H1 (cell line): Measurements from ENCODE around the gene ASL. TPM values are rescaled to one million over a fixed set of nuclear protein-coding genes. Genes with fewer than 3 reads are reported as not detected.

Source experiments
- CTCF ChIA-PET: fragments of 300-600 bp; sonication (Branson Sonifier 250); formaldehyde crosslinking; loops from one replicate; lab custom pipeline; 2021; ENCODE audit not compliant: partially characterized antibody; lab: Charles Lee
- POLR2A ChIA-PET: fragments of 300-600 bp; sonication (Branson Sonifier 250); formaldehyde crosslinking; loops from one replicate; lab custom pipeline; 2021; ENCODE audit warnings: inconsistent platforms; ENCODE audit not compliant: partially characterized antibody; lab: Charles Lee
- DNase-seq, 2 experiments: peaks; one replicate each; pipeline versions ENCODE4 v3.0.0 to v3.0.0-alpha.2; 2010 to 2022; ENCODE audit warnings: low spot score in 2 of 2, low read depth in 1 of 2, mixed read lengths in 1 of 2
- FAIRE-seq: peaks from 2 replicates; lab custom pipeline; 2011; peaks lifted over from hg19 to GRCh38; lab: Jason Lieb, UNC
- H2AFZ ChIP-seq: 2 replicates; pipeline ENCODE4 v1.8.1; 2012; ENCODE audit warnings: low read length, inconsistent platforms
- H2AK5ac ChIP-seq: 2 replicates; pipeline ENCODE4 v1.6.1; 2013; ENCODE audit warnings: low read depth, low read length
- H2BK120ac ChIP-seq: replicated peaks from 2 replicates; pipeline ENCODE3; 2013; ENCODE audit warnings: low read depth, low read length, inconsistent platforms
- H2BK12ac ChIP-seq: 2 replicates; pipeline ENCODE4 v1.6.1; 2013; ENCODE audit warnings: low read depth, low read length
- H2BK15ac ChIP-seq: 2 replicates; pipeline ENCODE4 v1.6.1; 2013; ENCODE audit warnings: low read length
- H2BK20ac ChIP-seq: 2 replicates; pipeline ENCODE4 v1.6.1; 2013; ENCODE audit warnings: low read length
- H2BK5ac ChIP-seq: 2 replicates; pipeline ENCODE4 v1.6.1; 2013; ENCODE audit warnings: low read depth, low read length
- H3K14ac ChIP-seq: 2 replicates; pipeline ENCODE4 v1.6.1; 2013; ENCODE audit warnings: inconsistent platforms; ENCODE audit not compliant: insufficient read length
- H3K18ac ChIP-seq: 2 replicates; pipeline ENCODE4 v1.6.1; 2013; ENCODE audit warnings: low read length; ENCODE audit errors: extremely low read depth
- H3K23ac ChIP-seq: 2 replicates; pipeline ENCODE4 v1.6.1; 2013; ENCODE audit warnings: inconsistent platforms; ENCODE audit not compliant: insufficient read length
- H3K23me2 ChIP-seq: 2 replicates; pipeline ENCODE4 v1.6.1; 2013; ENCODE audit warnings: low read depth, low read length
- H3K27ac ChIP-seq: 2 replicates; pipeline ENCODE4 v1.6.1; 2011; ENCODE audit warnings: low read depth, low read length, inconsistent platforms
- H3K27me3 ChIP-seq, 4 experiments: replicated peaks in 1 of 4; 1 replicate in 1 of 4; 2 replicates in 3 of 4; pipeline versions ENCODE4 v1.6.1 to v1.8.1; 2011 to 2013; ENCODE audit warnings: low read length in 3 of 4, mild to moderate bottlenecking in 3 of 4, inconsistent platforms in 2 of 4, mixed read lengths in 2 of 4, moderate library complexity in 1 of 4; ENCODE audit not compliant: control insufficient read depth in 3 of 4, insufficient read depth in 3 of 4; ENCODE audit errors: extremely low read depth in 1 of 4
- H3K36me3 ChIP-seq, 4 experiments: 2 replicates each; pipeline versions ENCODE4 v1.6.1 to v1.8.1; 2011 to 2013; ENCODE audit warnings: mild to moderate bottlenecking in 4 of 4, low read length in 3 of 4, moderate library complexity in 2 of 4, control low read depth in 1 of 4, inconsistent platforms in 1 of 4; ENCODE audit not compliant: insufficient read depth in 4 of 4, control insufficient read depth in 2 of 4
- H3K4ac ChIP-seq: replicated peaks from 2 replicates; pipeline ENCODE3; 2013; ENCODE audit warnings: low read length, low read depth, mixed read lengths, inconsistent platforms; ENCODE audit not compliant: insufficient read length
- H3K4me1 ChIP-seq, 4 experiments: replicated peaks in 1 of 4; 1 replicate in 1 of 4; 2 replicates in 3 of 4; pipeline versions ENCODE4 v1.6.1 to v1.8.1; 2011 to 2013; ENCODE audit warnings: low read length in 3 of 4, inconsistent platforms in 2 of 4, mixed read lengths in 1 of 4; ENCODE audit not compliant: insufficient read depth in 4 of 4, control insufficient read depth in 3 of 4
- H3K4me2 ChIP-seq, 2 experiments: 2 replicates each; pipeline versions ENCODE4 v1.6.1 to v1.8.1; 2011 to 2013; ENCODE audit warnings: low read depth in 2 of 2, low read length in 2 of 2, control low read depth in 1 of 2, inconsistent platforms in 1 of 2, mild to moderate bottlenecking in 1 of 2; ENCODE audit not compliant: insufficient read depth in 1 of 2
- H3K4me3 ChIP-seq, 4 experiments: fragments of 200-600, 300-600 bp in 1 of 4; sonication (generic), shearing (Covaris generic), sonication (Bioruptor Twin) in 1 of 4; 2 replicates each; pipeline versions ENCODE4 v1.5.1 to v1.8.1; 2011 to 2016; ENCODE audit warnings: low read length in 4 of 4, low read depth in 3 of 4, control low read depth in 2 of 4, inconsistent platforms in 2 of 4, mild to moderate bottlenecking in 2 of 4, mixed read lengths in 1 of 4, moderate library complexity in 1 of 4; ENCODE audit not compliant: insufficient read depth in 2 of 4; ENCODE audit errors: extremely low read depth in 1 of 4
- H3K56ac ChIP-seq: replicated peaks from 2 replicates; pipeline ENCODE3; 2013; ENCODE audit warnings: low read depth, mild to moderate bottlenecking, mixed read lengths, low read length, inconsistent platforms; ENCODE audit not compliant: insufficient read length
- H3K79me1 ChIP-seq: 2 replicates; pipeline ENCODE4 v1.6.1; 2013; ENCODE audit warnings: low read depth, low read length, control low read depth
- H3K79me2 ChIP-seq, 2 experiments: 2 replicates each; pipeline versions ENCODE4 v1.6.1 to v1.8.1; 2012 to 2013; ENCODE audit warnings: low read length in 2 of 2, mild to moderate bottlenecking in 2 of 2, inconsistent platforms in 1 of 2; ENCODE audit not compliant: insufficient read depth in 2 of 2, control insufficient read depth in 1 of 2
- H3K9ac ChIP-seq, 4 experiments: replicated peaks in 1 of 4; 1 replicate in 1 of 4; 2 replicates in 3 of 4; pipeline versions ENCODE4 v1.6.1 to v1.8.1; 2011 to 2013; ENCODE audit warnings: low read depth in 3 of 4, low read length in 3 of 4, control low read depth in 2 of 4, mild to moderate bottlenecking in 2 of 4, moderate library complexity in 2 of 4, inconsistent platforms in 1 of 4; ENCODE audit errors: extremely low read depth in 1 of 4
- H3K9me3 ChIP-seq, 2 experiments: 2 replicates each; pipeline versions ENCODE4 v1.6.1 to v1.8.1; 2012 to 2013; ENCODE audit warnings: mild to moderate bottlenecking in 2 of 2, moderate library complexity in 2 of 2, control low read depth in 1 of 2, inconsistent platforms in 1 of 2, low read depth in 1 of 2, low read length in 1 of 2, mixed read lengths in 1 of 2; ENCODE audit not compliant: insufficient read depth in 2 of 2
- H4K20me1 ChIP-seq, 2 experiments: replicated peaks in 1 of 2; 2 replicates each; pipeline versions ENCODE3 to v1.8.1; 2011 to 2013; ENCODE audit warnings: inconsistent platforms in 2 of 2, low read length in 2 of 2, mild to moderate bottlenecking in 1 of 2; ENCODE audit not compliant: insufficient read depth in 2 of 2, control insufficient read depth in 1 of 2
- H4K5ac ChIP-seq: 2 replicates; pipeline ENCODE4 v1.6.1; 2013; ENCODE audit warnings: low read length, low read depth, mixed read lengths, inconsistent platforms; ENCODE audit not compliant: insufficient read length
- H4K8ac ChIP-seq: 2 replicates; pipeline ENCODE4 v1.8.0; 2013; ENCODE audit warnings: mild to moderate bottlenecking, moderate library complexity, low read length, inconsistent platforms; ENCODE audit not compliant: insufficient read depth; ENCODE audit errors: extremely low read depth
- H4K91ac ChIP-seq: replicated peaks from 2 replicates; pipeline ENCODE3; 2013; ENCODE audit warnings: low read length, mixed read lengths, inconsistent platforms; ENCODE audit not compliant: insufficient read length
- EZH2 ChIP-seq: fragments of 200-600 bp; sonication (generic); IDR thresholded peaks from 2 replicates; pipeline ENCODE4 v1.7.1; 2012; ENCODE audit warnings: low read depth, mild to moderate bottlenecking, moderate library complexity, low read length, inconsistent platforms; ENCODE audit not compliant: severe bottlenecking
- RAD21 ChIP-seq, 2 experiments: IDR thresholded peaks in 1 of 2; conservative IDR thresholded peaks in 1 of 2; 2 replicates each; pipeline ENCODE4 v1.6.1; 2011; ENCODE audit warnings: low read depth in 2 of 2, low read length in 2 of 2, improper control_type of control experiment in 1 of 2, inconsistent platforms in 1 of 2, mild to moderate bottlenecking in 1 of 2, moderate library complexity in 1 of 2
- SP2 ChIP-seq: IDR thresholded peaks from 2 replicates; pipeline ENCODE4 v1.6.1; 2012; ENCODE audit warnings: mild to moderate bottlenecking, low read length, inconsistent platforms
- TAF7 ChIP-seq: optimal IDR thresholded peaks from 2 replicates; pipeline ENCODE3; 2011; ENCODE audit warnings: low read depth, mild to moderate bottlenecking, inconsistent platforms, low read length, moderate library complexity, borderline replicate concordance
- WGBS, 2 experiments: shearing (Covaris generic) in 1 of 2; methylation state at CpG; one replicate each; pipeline versions ENCODE4 v1.1.6 to v1.1.7; 2013 to 2015; ENCODE audit warnings: low lambda C conversion rate in 2 of 2, mixed read lengths in 2 of 2, inconsistent platforms in 1 of 2, low coverage in 1 of 2, missing lambda C conversion rate in 1 of 2; ENCODE audit not compliant: insufficient replicate concordance in 2 of 2, insufficient coverage in 1 of 2, insufficient read length in 1 of 2; ENCODE audit errors: extremely low coverage in 1 of 2, missing lambda C conversion rate in 1 of 2; 5-methylcytosine and 5-hydroxymethylcytosine counted together
- polyA plus RNA-seq, 7 experiments: library from polyadenylated mRNA; depleted of rRNA in 3 of 7; stranded (reverse) in 5 of 7; unstranded in 2 of 7; fragments of >200 nt in 5 of 7; fragments of 200-250 nt in 2 of 7; gene quantifications; 1 replicate in 5 of 7; 2 replicates in 1 of 7; 4 replicates in 1 of 7; pipeline versions ENCODE4 v1.2.1 to v1.2.3, GENCODE V29; 2011 to 2013; ENCODE audit warnings: missing spikeins in 2 of 7, mixed read lengths in 2 of 7
- total RNA-seq: library from RNA; stranded (reverse); fragmentation: NEBNext Ultra II Directional; extraction: Animal tissue kit (Norgen Biotek cat#: 25700); gene quantifications from 2 replicates; pipeline ENCODE4 v1.2.1, GENCODE V29; 2021
- TF ChIP-seq, protein P1 (sequence below), 3 experiments: IDR thresholded peaks; 1 replicate in 2 of 3; 2 replicates in 1 of 3; pipeline versions ENCODE4 v1.5.1 to v1.6.1; 2011; ENCODE audit warnings: low read length in 3 of 3, mild to moderate bottlenecking in 3 of 3, inconsistent platforms in 2 of 3, low read depth in 1 of 3, moderate library complexity in 1 of 3; ENCODE audit not compliant: insufficient read depth in 1 of 3; ENCODE audit errors: control extremely low read depth in 1 of 3

The ASL gene
- total and polyA plus RNA-seq, 2 of the 8 experiments (the other 6 are each of a cell fraction or from before 2014, with no cell fraction given): 23.3 to 35.3 TPM

DNA sequence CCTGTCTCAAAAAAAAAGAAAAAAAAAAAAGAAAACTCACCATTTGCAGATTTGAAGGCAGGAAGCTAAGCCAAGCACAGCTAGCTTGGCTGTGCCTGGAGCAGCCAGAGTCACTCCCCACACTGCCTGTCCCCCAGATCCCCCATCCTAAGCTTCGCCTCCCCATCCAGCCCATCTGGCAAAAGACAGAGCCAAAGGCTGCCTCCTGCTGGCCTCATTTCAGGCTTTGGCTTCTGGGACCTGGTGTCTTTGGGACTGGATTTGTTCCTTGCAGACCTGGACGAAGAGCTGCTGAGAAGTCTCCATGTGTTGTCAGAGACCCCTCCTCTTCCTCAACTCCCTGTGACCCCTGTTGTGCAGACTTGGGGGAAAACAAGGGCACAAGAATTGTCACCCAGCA is 8.1 kb downstream of the ASL start:
- Histone ChIP-seq H2BK120ac (no peak overlapping the region), H3K4me1 (peaks cover 0 to 2% (median under 1%) of the 10 kb centered on the region in 4 experiments; a peak in 3 of 7 replicates), H4K20me1 (peaks cover 0 to 6% of the 10 kb centered on the region in 2 experiments), H2AFZ (no peak overlapping the region), H4K5ac (no peak overlapping the region), H3K23ac (no peak overlapping the region), H2BK20ac (no peak overlapping the region), H3K79me2 (no peaks in the 10 kb centered on the region), H3K4me3 (no peak overlapping the region), H3K9me3 (no peaks in the 10 kb centered on the region), H3K4me2 (no peak overlapping the region), H3K56ac (no peak overlapping the region), H2BK15ac (no peak overlapping the region), H2AK5ac (no peak overlapping the region), H3K27me3 (no peaks in the 10 kb centered on the region), H3K4ac (no peak overlapping the region), H3K14ac (no peak overlapping the region), H2BK5ac (no peak overlapping the region), H3K27ac (no peak overlapping the region), H3K79me1 (peaks cover 2% of the 10 kb centered on the region; the same call in 1 of the 2 replicates), H3K18ac (no peak overlapping the region), H3K9ac (no peak overlapping the region), H3K23me2 (no peaks in the 10 kb centered on the region), H4K8ac (no peak overlapping the region), H2BK12ac (no peak overlapping the region), H4K91ac (no peak overlapping the region), H3K36me3 (peaks cover 0 to 8% (median 0%) of the 10 kb centered on the region in 4 experiments; a peak in 1 of 8 replicates)
- TF ChIP-seq TAF7 (no peak), RAD21 (IDR thresholded peaks at IDR 0.05 in 1 of 2, conservative IDR thresholded peaks at IDR 0.05 in 1 of 2; ENCODE audit: low read depth in 2 of 2, low read length in 2 of 2) (peak; percentile 13 to 46; a peak in 2 of 4 replicates), SP2 (no peak), EZH2 (no peak)
- TF ChIP-seq, protein P1, sequence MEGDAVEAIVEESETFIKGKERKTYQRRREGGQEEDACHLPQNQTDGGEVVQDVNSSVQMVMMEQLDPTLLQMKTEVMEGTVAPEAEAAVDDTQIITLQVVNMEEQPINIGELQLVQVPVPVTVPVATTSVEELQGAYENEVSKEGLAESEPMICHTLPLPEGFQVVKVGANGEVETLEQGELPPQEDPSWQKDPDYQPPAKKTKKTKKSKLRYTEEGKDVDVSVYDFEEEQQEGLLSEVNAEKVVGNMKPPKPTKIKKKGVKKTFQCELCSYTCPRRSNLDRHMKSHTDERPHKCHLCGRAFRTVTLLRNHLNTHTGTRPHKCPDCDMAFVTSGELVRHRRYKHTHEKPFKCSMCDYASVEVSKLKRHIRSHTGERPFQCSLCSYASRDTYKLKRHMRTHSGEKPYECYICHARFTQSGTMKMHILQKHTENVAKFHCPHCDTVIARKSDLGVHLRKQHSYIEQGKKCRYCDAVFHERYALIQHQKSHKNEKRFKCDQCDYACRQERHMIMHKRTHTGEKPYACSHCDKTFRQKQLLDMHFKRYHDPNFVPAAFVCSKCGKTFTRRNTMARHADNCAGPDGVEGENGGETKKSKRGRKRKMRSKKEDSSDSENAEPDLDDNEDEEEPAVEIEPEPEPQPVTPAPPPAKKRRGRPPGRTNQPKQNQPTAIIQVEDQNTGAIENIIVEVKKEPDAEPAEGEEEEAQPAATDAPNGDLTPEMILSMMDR (IDR thresholded peaks at IDR 0.05; ENCODE audit: control extremely low read depth in 1 of 3, insufficient read depth in 1 of 3, low read depth in 1 of 3, low read length in 3 of 3): peak; percentile 22 to 39 (median 38)
- DNase-seq (no peak), FAIRE-seq (no peak)
- WGBS, 2 experiments: 88% methylated on average over 2 of the region's 2 CpGs; no CpG with 5 or more reads in 1 of the 2 experiments
- POLR2A ChIA-PET: interaction anchor here (0.6 to 2.6 kb wide), 4 partner anchors 8 to 333 kb away, joined by 3 to 9 read pairs (median 4); partner anchors contain the start of gene ASL
- CTCF ChIA-PET: interaction anchor here (0.6 to 1.6 kb wide), 4 partner anchors 10 to 778 kb away, joined by 3 to 5 read pairs (median 4); no protein-coding TSS in a partner anchor
